Dermis blood vessel endothelial cell (primary cell): Measurements from ENCODE around the gene COG4. TPM values are rescaled to one million over a fixed set of nuclear protein-coding genes. Genes with fewer than 3 reads are reported as not detected.
"Not testable (repeated sequence)": the region's sequence is repeated elsewhere in the genome, so short reads cannot be mapped to it uniquely, and the experiment has no call there.

Experiments used
- DNase-seq: peaks from one replicate; pipeline ENCODE4 v3.0.0; 2010
- total RNA-seq: library from RNA; depleted of rRNA; stranded (reverse); fragments of >200 nt; gene quantifications from 2 replicates; pipeline ENCODE4 v1.2.3, GENCODE V29; 2014

Gene COG4
- total RNA-seq, 1 donor from 2014 or later: 93.8 TPM

- peak; percentile 69 for DNase-seq
Observed at GRCh38 chr16:70453892-70454221, 69.5 kb downstream of the COG4 start.

GRCh38 chr16:70453117-70453891, 70.0 kb downstream of the COG4 start:
- no peak for DNase-seq

GRCh38 chr16:70451004-70451340, 72.4 kb downstream of the COG4 start:
- not testable (repeated sequence) for DNase-seq

- not testable (repeated sequence) for DNase-seq
Observed at GRCh38 chr16:70450142-70451003, 73.0 kb downstream of the COG4 start.

GRCh38 chr16:70448075-70448474, 75.3 kb downstream of the COG4 start:
- DNase-seq: no peak

GRCh38 chr16:70444249-70445063, 78.9 kb downstream of the COG4 start:
- no peak for DNase-seq

GRCh38 chr16:70442344-70442743, 81.0 kb downstream of the COG4 start:
- no peak for DNase-seq

- no peak for DNase-seq
Observed at GRCh38 chr16:70441406-70441990, 81.9 kb downstream of the COG4 start.

GRCh38 chr16:70440009-70440692, 83.2 kb downstream of the COG4 start:
- DNase-seq: no peak

GRCh38 chr16:70438969-70439862, 84.1 kb downstream of the COG4 start, which contains the start of gene ST3GAL2:
TSS of gene ST3GAL2 (minus strand) at chr16:70439100. CDS start at chr16:70398530, 40,570 bp downstream.
- DNase-seq: peak; percentile 95

- DNase-seq: peak; percentile 44
Observed at GRCh38 chr16:70438585-70438968, 84.8 kb downstream of the COG4 start.

GRCh38 chr16:70437582-70438557, 85.5 kb downstream of the COG4 start:
- DNase-seq: peak; percentile 49

GRCh38 chr16:70437017-70437581, 86.3 kb downstream of the COG4 start:
- DNase-seq: peak; percentile 62

- no peak for DNase-seq
Observed at GRCh38 chr16:70434484-70435260, 88.7 kb downstream of the COG4 start.

GRCh38 chr16:70433458-70434103, 89.8 kb downstream of the COG4 start:
- peak; percentile 88 for DNase-seq

- DNase-seq: peak; percentile 28
Observed at GRCh38 chr16:70432723-70433457, 90.5 kb downstream of the COG4 start.

GRCh38 chr16:70432356-70432722, 91.0 kb downstream of the COG4 start:
- peak; percentile 27 for DNase-seq
